GM21576 (cell line): Measurements from ENCODE around the gene MAN1A2.
"Not testable (repeated sequence)": the region's sequence is repeated elsewhere in the genome, so short reads cannot be mapped to it uniquely, and the experiment has no call there.

ENCODE experiments used
- ATAC-seq: cut with Tn5 transposase; IDR thresholded peaks from one replicate; pipeline ENCODE4 v1.9.1; 2021; ENCODE audit warnings: mild to moderate bottlenecking, moderate library complexity; ENCODE audit not compliant: unreplicated experiment

Gene MAN1A2

DNA sequence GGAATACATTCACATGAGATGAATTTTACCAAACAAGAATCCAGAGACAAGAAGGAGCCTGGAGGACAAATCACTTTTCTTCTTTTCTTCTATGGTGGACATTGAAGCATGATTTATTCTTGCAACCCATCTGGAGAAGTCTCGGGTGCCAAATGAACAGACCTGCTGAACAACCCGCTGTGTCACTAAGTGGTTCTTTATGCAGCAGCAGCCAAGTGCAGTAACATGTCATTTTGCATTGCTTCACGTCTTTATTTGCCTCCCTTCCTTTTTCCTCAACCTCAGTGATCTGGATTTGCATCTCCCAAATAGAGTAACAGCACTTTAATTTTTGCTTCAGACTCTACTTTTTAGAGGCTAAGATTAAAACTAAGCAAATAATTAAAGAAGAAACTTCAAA, 188.6 kb downstream of the MAN1A2 start:
- no peak for ATAC-seq

- no peak for ATAC-seq
These were observed 189.1 kb downstream of the MAN1A2 start for GRCh38 chr1:117556341-117556740.

DNA sequence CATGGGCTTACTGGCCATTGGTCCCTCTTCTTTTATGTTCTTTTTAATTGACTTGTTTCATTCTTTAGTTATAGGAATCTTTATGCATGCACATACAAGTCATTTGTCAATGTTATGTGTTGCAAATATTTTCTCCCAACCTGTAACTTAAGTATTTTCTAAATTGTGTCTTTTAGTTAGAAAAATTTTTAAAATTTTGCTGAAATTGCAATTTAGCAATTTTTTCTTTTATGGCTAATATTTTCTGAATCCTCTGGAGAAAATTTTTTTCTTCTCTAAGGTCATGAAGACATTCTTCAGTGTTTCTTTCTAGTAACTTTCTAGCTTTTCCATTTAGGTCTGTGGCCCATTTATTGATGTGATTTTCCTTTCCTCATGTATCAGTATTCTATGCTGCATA, 189.7 kb downstream of the MAN1A2 start:
- no peak for ATAC-seq

- not testable (repeated sequence) for ATAC-seq
These were observed 191.2 kb downstream of the MAN1A2 start for GRCh38 chr1:117558451-117558850.

- ATAC-seq, result no peak
These were observed 191.9 kb downstream of the MAN1A2 start for GRCh38 chr1:117559139-117559538.

- no peak for ATAC-seq
These were observed 192.7 kb downstream of the MAN1A2 start for GRCh38 chr1:117559985-117560384.

DNA sequence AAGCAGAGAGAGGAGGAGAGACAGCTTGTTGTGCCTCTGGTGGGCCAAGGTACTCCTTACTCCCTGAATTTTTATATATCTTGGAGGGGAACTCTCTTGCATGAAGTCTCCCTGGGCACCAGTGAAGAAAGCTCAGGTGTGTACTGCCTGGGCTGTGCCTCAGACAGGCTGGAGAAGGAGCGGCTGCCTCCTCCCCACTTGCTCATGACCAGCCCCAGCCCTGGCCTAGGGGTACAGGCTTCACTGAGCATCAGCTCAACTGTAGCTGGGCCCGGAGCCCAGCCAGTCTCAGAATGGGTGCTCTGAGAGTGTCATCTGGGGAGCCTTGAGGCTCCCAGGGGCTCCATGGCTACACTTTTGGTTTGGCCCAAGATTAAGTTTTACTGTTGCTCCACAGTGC, 193.8 kb downstream of the MAN1A2 start:
- ATAC-seq, result no peak

GRCh38 chr1:117561551-117561950, 194.3 kb downstream of the MAN1A2 start:
- no peak for ATAC-seq

DNA sequence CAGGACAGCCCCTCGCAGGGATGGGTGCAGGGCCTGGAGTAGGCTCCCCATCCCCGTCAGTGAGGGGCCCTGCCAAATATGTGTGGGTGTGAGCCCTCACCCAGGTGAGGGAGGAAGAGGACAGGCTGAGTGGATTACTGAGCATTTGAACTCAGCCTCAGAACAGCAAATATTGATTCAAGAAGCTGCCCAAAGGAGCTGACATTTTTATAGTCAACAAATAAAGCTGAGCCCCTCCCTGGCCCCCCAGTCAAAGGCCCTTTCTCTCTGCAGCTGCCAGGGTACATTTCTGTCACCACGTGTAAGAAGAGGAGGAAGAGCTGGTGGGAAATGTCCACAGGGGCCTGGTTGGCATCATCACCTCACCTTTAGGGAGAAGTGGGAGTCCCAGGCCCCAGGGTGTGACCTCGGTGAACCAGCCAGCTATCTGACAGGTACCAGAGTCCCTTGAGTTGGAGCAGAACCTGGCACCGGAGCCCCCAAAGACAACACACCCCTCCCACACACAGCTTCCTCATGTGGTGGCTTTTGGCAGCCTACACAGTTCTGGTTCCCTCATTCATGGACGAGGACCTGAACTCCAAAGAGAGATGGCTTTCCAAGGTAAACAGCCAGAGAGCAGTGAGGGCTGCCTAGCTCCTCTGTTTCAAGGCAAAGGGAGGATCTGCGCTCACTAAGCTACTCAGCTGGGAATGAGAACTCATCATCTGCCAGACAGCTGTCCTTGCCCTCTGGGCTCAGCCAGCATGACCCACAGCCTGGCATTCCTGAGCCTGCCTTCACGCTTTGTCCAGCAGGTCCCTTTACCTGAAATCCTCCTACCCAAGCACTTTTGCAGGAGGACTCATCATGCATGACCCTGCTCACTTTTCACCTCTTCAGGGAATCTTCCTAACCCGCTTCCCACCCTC, 195.6 kb downstream of the MAN1A2 start:
- ATAC-seq, result no peak

GRCh38 chr1:117563492-117563875, 196.2 kb downstream of the MAN1A2 start:
- ATAC-seq, result no peak

DNA sequence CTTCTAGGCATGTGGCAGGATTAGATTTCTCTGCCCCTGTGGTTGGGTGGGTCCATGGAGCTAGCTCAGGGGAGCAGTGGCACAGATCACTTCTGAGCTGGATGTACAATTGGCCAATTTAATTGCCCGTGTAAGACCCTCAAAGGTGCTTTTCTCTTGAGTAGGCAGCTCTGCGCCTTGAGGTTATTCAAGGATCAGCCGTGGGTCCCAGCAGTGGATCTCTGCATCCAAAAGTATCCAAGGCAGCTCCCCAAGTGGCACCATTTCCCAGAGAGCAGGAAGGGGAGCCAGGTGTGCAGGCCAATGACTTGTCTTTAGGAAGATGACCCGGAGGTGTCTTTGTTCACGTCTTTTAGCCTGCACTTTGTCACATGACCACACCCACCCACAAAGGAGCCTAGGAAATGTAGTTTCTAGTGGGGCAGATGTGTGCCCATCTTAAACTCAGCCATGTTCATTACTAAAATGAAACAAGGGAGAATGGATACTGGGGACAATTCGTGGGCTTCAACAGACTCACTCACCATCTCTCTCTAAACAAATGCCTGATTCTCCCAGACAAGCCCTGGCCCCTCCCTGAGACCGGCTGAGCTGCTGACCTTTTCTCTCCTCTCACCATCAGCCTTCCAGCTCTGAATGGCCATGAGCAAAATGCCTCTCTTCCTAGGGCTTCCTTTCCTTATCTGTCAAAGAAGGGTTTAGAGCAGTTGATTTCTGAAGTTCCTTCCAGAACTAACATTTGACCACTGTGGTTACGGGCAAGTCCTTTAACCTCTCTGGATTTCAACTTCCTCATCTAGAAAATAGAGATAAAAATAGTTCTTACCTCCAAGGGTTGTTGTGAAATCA, 197.2 kb downstream of the MAN1A2 start:
- no peak for ATAC-seq

DNA sequence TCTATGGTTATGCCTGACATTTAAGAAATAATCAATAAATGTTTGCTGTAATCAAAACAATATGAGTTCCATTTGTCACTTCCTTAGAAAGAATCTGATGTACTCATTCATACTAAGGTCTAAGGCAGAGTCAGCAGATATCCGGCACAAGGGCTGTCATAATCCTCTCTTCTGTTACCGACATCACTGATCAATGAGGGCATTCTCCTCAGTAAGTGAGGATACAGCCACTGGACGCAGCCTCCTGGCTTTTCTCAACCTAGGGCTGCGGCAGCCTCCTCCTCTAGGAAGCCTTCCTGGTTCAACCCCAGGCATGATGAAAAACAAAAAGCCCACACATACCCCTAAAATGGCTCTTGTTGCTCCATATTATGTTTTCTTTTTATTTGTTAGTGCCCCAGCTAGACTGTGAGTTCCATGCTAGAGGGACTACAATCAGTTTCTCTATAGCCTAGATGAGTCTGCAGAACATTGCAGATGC, 197.9 kb downstream of the MAN1A2 start:
- no peak for ATAC-seq

DNA sequence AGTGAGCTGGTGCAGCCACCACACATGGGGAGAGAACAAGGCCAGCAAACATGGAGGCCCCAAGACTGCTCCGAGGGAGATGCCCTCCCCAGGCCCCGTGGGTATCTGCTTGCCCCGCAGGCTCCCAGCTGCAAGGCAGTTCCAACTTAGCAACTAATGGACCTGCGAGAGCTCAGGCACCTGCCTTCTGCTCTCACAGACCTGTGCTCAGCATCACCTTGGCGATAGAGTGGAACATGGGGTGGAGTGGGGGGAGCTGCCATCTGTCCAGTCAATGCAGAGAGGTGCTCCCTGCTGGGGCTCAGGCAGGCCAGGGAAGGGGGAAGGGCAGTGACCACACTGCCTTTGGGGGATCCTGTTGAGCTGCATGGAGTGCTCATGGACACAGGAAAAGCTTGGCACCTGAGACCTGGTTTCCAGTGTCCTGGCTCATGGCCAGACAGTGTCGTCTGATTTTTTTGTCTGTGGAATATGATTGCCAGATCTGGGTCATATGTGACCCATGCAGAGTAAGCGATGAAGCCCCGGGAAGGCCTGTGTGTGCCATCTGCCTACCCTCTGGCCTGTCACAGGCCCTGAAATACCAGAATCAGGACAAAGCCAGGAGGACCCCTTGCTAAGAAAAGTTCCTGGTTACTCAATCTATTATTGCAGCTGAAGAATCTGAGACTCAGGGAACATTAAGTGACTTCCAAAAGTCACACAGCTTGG, 198.7 kb downstream of the MAN1A2 start:
- no peak for ATAC-seq

GRCh38 chr1:117566556-117566955, 199.3 kb downstream of the MAN1A2 start:
- no peak for ATAC-seq

DNA sequence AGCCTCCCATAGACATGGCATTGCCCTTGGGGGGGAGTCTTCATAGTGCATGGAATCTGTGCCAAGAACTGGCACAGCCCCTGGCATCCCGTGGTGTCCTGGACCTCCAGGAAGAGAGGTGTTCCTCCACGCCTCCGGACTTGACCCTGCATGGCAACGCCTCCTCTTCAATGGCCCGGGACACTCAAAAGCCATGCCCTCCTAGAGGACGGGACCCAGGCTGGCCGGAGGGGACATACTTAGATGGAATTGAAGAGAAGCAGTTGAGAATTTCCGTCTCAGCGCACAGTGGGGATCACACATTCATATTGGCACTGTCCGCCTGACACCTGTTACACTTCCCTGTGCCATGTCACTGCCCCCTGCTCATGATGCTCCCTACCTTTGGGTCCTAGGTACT, 200.2 kb downstream of the MAN1A2 start:
- no peak for ATAC-seq

GRCh38 chr1:117567976-117568375, 200.7 kb downstream of the MAN1A2 start:
- ATAC-seq, result no peak

GRCh38 chr1:117568999-117569398, 201.8 kb downstream of the MAN1A2 start:
- no peak for ATAC-seq

DNA sequence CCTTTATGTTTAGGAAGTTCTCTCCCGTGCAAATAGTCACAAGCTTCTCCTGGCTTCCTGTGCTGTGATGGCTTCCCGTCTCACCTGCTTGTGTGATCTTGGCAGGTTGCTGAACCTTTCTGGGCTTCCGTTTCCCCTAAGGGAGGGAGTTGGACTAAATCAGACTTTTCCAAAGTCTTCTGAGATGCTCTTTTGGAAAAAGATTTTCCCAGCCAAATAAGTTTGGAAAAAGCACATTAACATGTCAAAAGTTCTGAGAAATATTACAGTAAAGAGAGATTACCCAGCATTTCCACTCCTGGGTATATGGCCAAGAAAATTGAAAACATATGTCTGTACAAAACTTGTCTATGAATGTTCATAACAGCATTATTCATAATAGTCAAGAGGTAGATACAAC, 202.6 kb downstream of the MAN1A2 start:
- ATAC-seq, result no peak

DNA sequence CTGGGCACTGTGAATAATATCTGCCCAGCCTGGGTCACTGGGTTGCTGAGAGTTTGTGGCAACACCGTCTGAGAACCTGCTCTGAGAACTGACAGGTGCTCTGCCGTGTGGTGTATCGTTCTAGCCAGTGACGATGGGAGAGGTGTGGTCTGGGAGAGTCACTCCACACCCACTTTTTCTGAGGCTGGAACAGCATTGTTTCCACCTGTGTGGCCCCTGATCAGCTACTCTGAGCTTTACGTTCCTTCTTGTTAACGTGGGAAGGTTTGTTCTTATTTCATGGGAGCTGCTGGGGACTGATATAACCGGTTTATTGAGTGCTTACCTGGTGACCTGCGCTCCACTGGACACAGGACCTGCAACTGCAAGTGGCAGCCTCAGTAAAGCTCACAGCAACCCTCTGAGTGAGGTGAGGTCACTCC, 203.8 kb downstream of the MAN1A2 start:
- no peak for ATAC-seq

DNA sequence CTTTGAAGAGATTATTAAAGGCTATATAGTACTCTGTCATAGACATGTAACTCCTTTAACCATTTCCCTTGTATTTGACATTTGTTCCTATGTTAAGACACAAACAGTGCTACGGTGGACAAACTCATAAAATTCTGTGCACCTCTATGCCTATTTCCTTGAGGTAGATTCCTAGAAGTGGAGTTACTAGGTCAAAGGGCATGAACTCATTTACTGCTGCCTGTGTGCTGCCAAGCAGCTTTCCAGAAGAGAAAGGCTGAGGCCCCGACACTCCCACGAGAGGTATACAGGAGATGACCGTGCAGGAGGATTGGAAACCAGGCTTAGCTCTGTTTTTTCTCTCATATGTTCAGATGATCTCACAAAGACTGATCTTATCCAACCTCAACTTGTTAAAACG, 204.2 kb downstream of the MAN1A2 start:
- ATAC-seq, result no peak

DNA sequence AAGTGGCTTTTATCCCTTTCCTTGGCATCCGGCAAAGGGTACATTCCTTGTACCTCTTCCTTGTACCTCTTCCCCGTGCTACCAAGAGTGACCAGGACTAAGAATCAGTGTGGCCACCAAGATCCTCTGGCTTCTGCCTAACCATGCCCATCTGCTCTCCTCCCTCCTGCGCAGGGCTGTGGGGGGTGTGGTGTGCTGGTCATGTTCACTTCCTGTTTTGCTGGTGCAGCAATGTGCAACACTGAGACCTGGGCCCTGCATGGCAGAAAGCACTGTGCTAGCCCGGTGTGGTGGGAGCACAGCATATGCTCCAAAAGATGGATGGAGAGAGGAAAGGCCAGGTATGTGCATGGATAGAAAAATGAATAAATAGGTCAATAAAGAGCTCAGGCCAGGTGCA, 205.3 kb downstream of the MAN1A2 start:
- ATAC-seq, result peak; percentile 55
